GM23338 (cell line): ENCODE data around the gene EIF2S3. TPM values are rescaled to one million over a fixed set of nuclear protein-coding genes. Genes with fewer than 3 reads are reported as not detected.

Experiments
- ATAC-seq: fragments of 200-7000 bp; cut with Tn5 transposase; 3 replicates; pipeline ENCODE4 v1.9.1; 2020
- DNase-seq: peaks from one replicate; pipeline ENCODE4 v3.0.0-alpha.2; 2015; ENCODE audit warnings: low spot score
- H2AFZ ChIP-seq: fragments of 200-600 bp; sonication (generic); 2 replicates; pipeline ENCODE4 v1.8.0; 2016; ENCODE audit warnings: antibody characterized with exemption, mild to moderate bottlenecking, moderate library complexity
- H3F3A ChIP-seq: fragments of 200-600 bp; sonication (generic); replicated peaks from 2 replicates; pipeline ENCODE4 v1.8.0; 2017; ENCODE audit warnings: antibody characterized with exemption, mixed run types, low read depth
- H3K27ac ChIP-seq: fragments of 200-600 bp; sonication (generic); 2 replicates; pipeline ENCODE4 v1.6.1; 2016; ENCODE audit warnings: low read depth
- H3K27me3 ChIP-seq: fragments of 200-600 bp; sonication (generic); 2 replicates; pipeline ENCODE4 v1.8.0; 2016; ENCODE audit warnings: mild to moderate bottlenecking, mixed run types, moderate library complexity; ENCODE audit not compliant: insufficient read depth
- H3K36me3 ChIP-seq: fragments of 200-600 bp; sonication (generic); 2 replicates; pipeline ENCODE4 v1.8.0; 2016; ENCODE audit warnings: mild to moderate bottlenecking; ENCODE audit not compliant: insufficient read depth
- H3K4me1 ChIP-seq: fragments of 200-600 bp; sonication (generic); 2 replicates; pipeline ENCODE4 v1.8.0; 2016; ENCODE audit warnings: mild to moderate bottlenecking, moderate library complexity; ENCODE audit not compliant: insufficient read depth
- H3K4me2 ChIP-seq: fragments of 200-600 bp; sonication (generic); 2 replicates; pipeline ENCODE4 v1.7.1; 2017; ENCODE audit warnings: mixed run types
- H3K4me3 ChIP-seq: fragments of 200-600 bp; sonication (generic); 2 replicates; pipeline ENCODE4 v1.6.1; 2016; ENCODE audit warnings: mixed run types
- H3K79me2 ChIP-seq: fragments of 200-600 bp; sonication (generic); replicated peaks from 2 replicates; pipeline ENCODE4 v1.8.0; 2017; ENCODE audit warnings: mild to moderate bottlenecking; ENCODE audit not compliant: insufficient read depth
- H3K9me2 ChIP-seq: fragments of 200-600 bp; sonication (generic); 2 replicates; pipeline ENCODE4 v1.8.0; 2017; ENCODE audit not compliant: insufficient read depth
- H4K20me1 ChIP-seq: fragments of 200-600 bp; sonication (generic); replicated peaks from 2 replicates; pipeline ENCODE4 v1.8.0; 2017; ENCODE audit warnings: mild to moderate bottlenecking; ENCODE audit not compliant: insufficient read depth
- H3K27ac Mint-ChIP-seq: 2 replicates; pipeline ENCODE4 v1.8.0; 2020; ENCODE audit warnings: inconsistent platforms, mild to moderate bottlenecking, moderate library complexity, mixed read lengths
- H3K27me3 Mint-ChIP-seq: 3 replicates; pipeline ENCODE4 v1.8.0; 2022; ENCODE audit warnings: low read depth, mild to moderate bottlenecking, moderate library complexity, mixed read lengths, inconsistent platforms; ENCODE audit not compliant: insufficient read depth, poor library complexity
- H3K36me3 Mint-ChIP-seq: 3 replicates; pipeline ENCODE4 v1.8.0; 2021; ENCODE audit warnings: low read depth, mild to moderate bottlenecking, inconsistent platforms, moderate library complexity, mixed read lengths
- H3K4me1 Mint-ChIP-seq: 3 replicates; pipeline ENCODE4 v1.8.0; 2020; ENCODE audit warnings: mild to moderate bottlenecking, inconsistent platforms, mixed read lengths
- H3K4me3 Mint-ChIP-seq: 3 replicates; pipeline ENCODE4 v1.8.0; 2021; ENCODE audit warnings: moderate library complexity, mild to moderate bottlenecking, inconsistent platforms, mixed read lengths
- H3K9me3 Mint-ChIP-seq: 3 replicates; pipeline ENCODE4 v1.8.0; 2020; ENCODE audit warnings: moderate library complexity, mild to moderate bottlenecking, inconsistent platforms, mixed read lengths
- CREB1 ChIP-seq: fragments of 250-450 bp; sonication (Bioruptor Pico); IDR thresholded peaks from 2 replicates; pipeline ENCODE4 v1.5.0; 2020; ENCODE audit warnings: low read depth, mild to moderate bottlenecking, moderate library complexity
- EZH2 ChIP-seq: fragments of 200-600 bp; sonication (generic); IDR thresholded peaks from one replicate; pipeline ENCODE4 v1.8.0; 2017; ENCODE audit warnings: antibody characterized with exemption, mild to moderate bottlenecking, low read depth; ENCODE audit not compliant: unreplicated experiment
- EZH2phosphoT487 ChIP-seq: fragments of 200-600 bp; sonication (generic); IDR thresholded peaks from one replicate; pipeline ENCODE4 v1.8.1; 2018; ENCODE audit warnings: antibody characterized with exemption; ENCODE audit not compliant: unreplicated experiment
- JUNB ChIP-seq: IDR thresholded peaks from one replicate; pipeline ENCODE4 v1.6.1; 2016; ENCODE audit warnings: antibody characterized with exemption; ENCODE audit not compliant: unreplicated experiment
- NANOG ChIP-seq: IDR thresholded peaks from 2 replicates; pipeline ENCODE4 v1.6.1; 2016; ENCODE audit warnings: antibody characterized with exemption, borderline replicate concordance
- POLR2AphosphoS5 ChIP-seq: IDR thresholded peaks from 2 replicates; pipeline ENCODE4 v1.6.1; 2016; ENCODE audit warnings: antibody characterized with exemption, low read depth
- STAT1 ChIP-seq: IDR thresholded peaks from one replicate; pipeline ENCODE4 v1.6.1; 2016; ENCODE audit warnings: antibody characterized with exemption; ENCODE audit not compliant: unreplicated experiment
- ZNF114 ChIP-seq: fragments of 250-450 bp; sonication (Bioruptor Pico); IDR thresholded peaks from 2 replicates; pipeline ENCODE4 v1.5.0; 2020; ENCODE audit warnings: mild to moderate bottlenecking, moderate library complexity
- ZNF331 ChIP-seq: fragments of 250-450 bp; sonication (Bioruptor Pico); IDR thresholded peaks from 2 replicates; pipeline ENCODE4 v1.5.0; 2020; ENCODE audit warnings: low read depth, mild to moderate bottlenecking, moderate library complexity
- ZNF462 ChIP-seq: fragments of 250-450 bp; sonication (Bioruptor Pico); IDR thresholded peaks from 2 replicates; pipeline ENCODE4 v1.5.0; 2020; ENCODE audit warnings: mild to moderate bottlenecking, moderate library complexity
- polyA plus RNA-seq: library from polyadenylated mRNA; unstranded; fragments of >200 nt; fragmentation: Nextera tagmentation; extraction: Ambion mirVana; gene quantifications from 2 replicates; pipeline ENCODE4 v1.2.1, GENCODE V29; 2016
- total RNA-seq: library from RNA; depleted of rRNA; stranded (reverse); fragments of >200 nt; shearing (Covaris generic); gene quantifications from 2 replicates; pipeline ENCODE4 v1.2.3, GENCODE V29; 2014
- TF ChIP-seq, protein P1 (sequence below), 2 experiments: fragments of 200-600 bp in 1 of 2; sonication (generic) in 1 of 2; conservative IDR thresholded peaks; 2 replicates each; pipeline versions ENCODE4 v1.5.1 to v1.6.1; 2016 to 2017; ENCODE audit warnings: antibody characterized with exemption in 2 of 2, low read depth in 2 of 2, mild to moderate bottlenecking in 2 of 2, moderate library complexity in 1 of 2
- TF ChIP-seq, protein P2 (sequence below): IDR thresholded peaks from 2 replicates; pipeline ENCODE4 v1.6.1; 2016; ENCODE audit warnings: antibody characterized with exemption
- TF ChIP-seq, protein P3 (sequence below): IDR thresholded peaks from one replicate; pipeline ENCODE4 v1.6.1; 2018; ENCODE audit warnings: antibody characterized with exemption; ENCODE audit not compliant: unreplicated experiment

EIF2S3 gene
- total and polyA plus RNA-seq, 2 experiments from 2014 or later = 90.5 to 323 TPM

GRCh38 chrX:24023972-24024669, 30.6 kb upstream of the EIF2S3 start:
- Mint-ChIP-seq H3K4me1 (peaks cover 2% of the 10 kb centered on the region; the same call in 2 of the 3 replicates), H3K36me3 (peaks cover 11% of the 10 kb centered on the region), H3K27ac (no peak overlapping the region), H3K27me3 (peaks cover 4% of the 10 kb centered on the region), H3K9me3 (no peaks in the 10 kb centered on the region), H3K4me3 (peak overlapping the region; percentile 81)
- peak overlapping the region; percentile 92 for H3K4me2 ChIP-seq
- H2AFZ ChIP-seq = no peak overlapping the region
- no peaks in the 10 kb centered on the region for H3F3A ChIP-seq
- no peak overlapping the region; the same call in 1 of the 2 replicates for H3K27ac ChIP-seq
- DNase-seq = no peak
- H3K9me2 ChIP-seq = no peaks in the 10 kb centered on the region
- H3K4me3 ChIP-seq = peak overlapping the region; percentile 91
- H3K4me1 ChIP-seq = no peaks in the 10 kb centered on the region
- H4K20me1 ChIP-seq = peaks cover 5% of the 10 kb centered on the region; the same call in 1 of the 2 replicates
- TF ChIP-seq EZH2phosphoT487 (no peak), POLR2AphosphoS5 (no peak), EZH2 (no peak), NANOG (no peak), ZNF462 (CRISPR knock-in tag) (no peak), STAT1 (no peak), ZNF331 (CRISPR knock-in tag) (no peak), CREB1 (no peak), ZNF114 (no peak), JUNB (no peak)
- TF ChIP-seq, protein P1, sequence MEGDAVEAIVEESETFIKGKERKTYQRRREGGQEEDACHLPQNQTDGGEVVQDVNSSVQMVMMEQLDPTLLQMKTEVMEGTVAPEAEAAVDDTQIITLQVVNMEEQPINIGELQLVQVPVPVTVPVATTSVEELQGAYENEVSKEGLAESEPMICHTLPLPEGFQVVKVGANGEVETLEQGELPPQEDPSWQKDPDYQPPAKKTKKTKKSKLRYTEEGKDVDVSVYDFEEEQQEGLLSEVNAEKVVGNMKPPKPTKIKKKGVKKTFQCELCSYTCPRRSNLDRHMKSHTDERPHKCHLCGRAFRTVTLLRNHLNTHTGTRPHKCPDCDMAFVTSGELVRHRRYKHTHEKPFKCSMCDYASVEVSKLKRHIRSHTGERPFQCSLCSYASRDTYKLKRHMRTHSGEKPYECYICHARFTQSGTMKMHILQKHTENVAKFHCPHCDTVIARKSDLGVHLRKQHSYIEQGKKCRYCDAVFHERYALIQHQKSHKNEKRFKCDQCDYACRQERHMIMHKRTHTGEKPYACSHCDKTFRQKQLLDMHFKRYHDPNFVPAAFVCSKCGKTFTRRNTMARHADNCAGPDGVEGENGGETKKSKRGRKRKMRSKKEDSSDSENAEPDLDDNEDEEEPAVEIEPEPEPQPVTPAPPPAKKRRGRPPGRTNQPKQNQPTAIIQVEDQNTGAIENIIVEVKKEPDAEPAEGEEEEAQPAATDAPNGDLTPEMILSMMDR (conservative IDR thresholded peaks at IDR 0.05; ENCODE audit: low read depth in 2 of 2) = no peak
- TF ChIP-seq, protein P2, sequence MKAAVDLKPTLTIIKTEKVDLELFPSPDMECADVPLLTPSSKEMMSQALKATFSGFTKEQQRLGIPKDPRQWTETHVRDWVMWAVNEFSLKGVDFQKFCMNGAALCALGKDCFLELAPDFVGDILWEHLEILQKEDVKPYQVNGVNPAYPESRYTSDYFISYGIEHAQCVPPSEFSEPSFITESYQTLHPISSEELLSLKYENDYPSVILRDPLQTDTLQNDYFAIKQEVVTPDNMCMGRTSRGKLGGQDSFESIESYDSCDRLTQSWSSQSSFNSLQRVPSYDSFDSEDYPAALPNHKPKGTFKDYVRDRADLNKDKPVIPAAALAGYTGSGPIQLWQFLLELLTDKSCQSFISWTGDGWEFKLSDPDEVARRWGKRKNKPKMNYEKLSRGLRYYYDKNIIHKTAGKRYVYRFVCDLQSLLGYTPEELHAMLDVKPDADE = no peak
- TF ChIP-seq, protein P3, sequence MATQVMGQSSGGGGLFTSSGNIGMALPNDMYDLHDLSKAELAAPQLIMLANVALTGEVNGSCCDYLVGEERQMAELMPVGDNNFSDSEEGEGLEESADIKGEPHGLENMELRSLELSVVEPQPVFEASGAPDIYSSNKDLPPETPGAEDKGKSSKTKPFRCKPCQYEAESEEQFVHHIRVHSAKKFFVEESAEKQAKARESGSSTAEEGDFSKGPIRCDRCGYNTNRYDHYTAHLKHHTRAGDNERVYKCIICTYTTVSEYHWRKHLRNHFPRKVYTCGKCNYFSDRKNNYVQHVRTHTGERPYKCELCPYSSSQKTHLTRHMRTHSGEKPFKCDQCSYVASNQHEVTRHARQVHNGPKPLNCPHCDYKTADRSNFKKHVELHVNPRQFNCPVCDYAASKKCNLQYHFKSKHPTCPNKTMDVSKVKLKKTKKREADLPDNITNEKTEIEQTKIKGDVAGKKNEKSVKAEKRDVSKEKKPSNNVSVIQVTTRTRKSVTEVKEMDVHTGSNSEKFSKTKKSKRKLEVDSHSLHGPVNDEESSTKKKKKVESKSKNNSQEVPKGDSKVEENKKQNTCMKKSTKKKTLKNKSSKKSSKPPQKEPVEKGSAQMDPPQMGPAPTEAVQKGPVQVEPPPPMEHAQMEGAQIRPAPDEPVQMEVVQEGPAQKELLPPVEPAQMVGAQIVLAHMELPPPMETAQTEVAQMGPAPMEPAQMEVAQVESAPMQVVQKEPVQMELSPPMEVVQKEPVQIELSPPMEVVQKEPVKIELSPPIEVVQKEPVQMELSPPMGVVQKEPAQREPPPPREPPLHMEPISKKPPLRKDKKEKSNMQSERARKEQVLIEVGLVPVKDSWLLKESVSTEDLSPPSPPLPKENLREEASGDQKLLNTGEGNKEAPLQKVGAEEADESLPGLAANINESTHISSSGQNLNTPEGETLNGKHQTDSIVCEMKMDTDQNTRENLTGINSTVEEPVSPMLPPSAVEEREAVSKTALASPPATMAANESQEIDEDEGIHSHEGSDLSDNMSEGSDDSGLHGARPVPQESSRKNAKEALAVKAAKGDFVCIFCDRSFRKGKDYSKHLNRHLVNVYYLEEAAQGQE = no peak
- ATAC-seq = no peak
- no peaks in the 10 kb centered on the region for H3K36me3 ChIP-seq
- H3K27me3 ChIP-seq = peaks cover 20% of the 10 kb centered on the region
- peaks cover 57% of the 10 kb centered on the region for H3K79me2 ChIP-seq
